Esophagus muscularis mucosa (tissue), 4 donors: ENCODE data around the gene HOXB7.

ENCODE experiments used
- EP300 ChIP-seq: sonication (generic); formaldehyde crosslinking; IDR thresholded peaks from one replicate; pipeline ENCODE4 v1.6.1; 2017; ENCODE audit warnings: antibody characterized with exemption
- POLR2A ChIP-seq: fragments of 450-650 bp; IDR thresholded peaks from one replicate; pipeline ENCODE4 v1.6.1; 2017; ENCODE audit warnings: antibody characterized with exemption, moderate library complexity, mild to moderate bottlenecking, low read depth
- POLR2AphosphoS5 ChIP-seq, 2 donors: sonication (generic); formaldehyde crosslinking; IDR thresholded peaks; one replicate each; pipeline ENCODE4 v1.6.1; 2017; ENCODE audit warnings: antibody characterized with exemption in 2 of 2
- TF ChIP-seq, protein P1 (sequence below), 3 experiments: fragments of 200-600 bp in 2 of 3; fragments of 450-650 bp in 1 of 3; sonication (generic) in 2 of 3; IDR thresholded peaks; one replicate each; pipeline ENCODE4 v1.5.1; 2017 to 2019; ENCODE audit warnings: antibody characterized with exemption in 3 of 3, mild to moderate bottlenecking in 2 of 3, moderate library complexity in 1 of 3

DNA sequence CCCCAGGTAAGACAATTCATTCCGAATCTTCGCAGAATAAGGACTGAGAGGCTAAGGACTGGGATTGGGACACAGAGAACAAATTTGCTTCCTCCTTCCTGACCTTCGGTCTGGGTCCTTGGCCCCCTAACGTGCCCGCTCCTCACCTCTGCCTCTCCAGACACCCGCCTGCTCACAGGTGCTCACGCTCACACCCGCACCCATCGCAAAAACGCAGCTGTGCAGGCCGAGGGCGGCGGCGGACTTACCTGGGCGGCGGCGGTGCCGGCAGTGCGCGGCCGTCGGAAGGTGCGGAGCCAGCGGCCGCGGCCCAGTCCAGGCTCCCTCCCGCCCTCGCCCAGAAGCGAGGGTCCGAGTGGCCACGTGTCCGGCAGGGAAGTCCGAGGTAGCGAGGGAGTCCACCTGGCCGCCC lies 22.5 kb upstream of the HOXB7 start:
- no peak for TF ChIP-seq POLR2AphosphoS5 (IDR thresholded peaks at IDR 0.05)
- TF ChIP-seq, protein P1, sequence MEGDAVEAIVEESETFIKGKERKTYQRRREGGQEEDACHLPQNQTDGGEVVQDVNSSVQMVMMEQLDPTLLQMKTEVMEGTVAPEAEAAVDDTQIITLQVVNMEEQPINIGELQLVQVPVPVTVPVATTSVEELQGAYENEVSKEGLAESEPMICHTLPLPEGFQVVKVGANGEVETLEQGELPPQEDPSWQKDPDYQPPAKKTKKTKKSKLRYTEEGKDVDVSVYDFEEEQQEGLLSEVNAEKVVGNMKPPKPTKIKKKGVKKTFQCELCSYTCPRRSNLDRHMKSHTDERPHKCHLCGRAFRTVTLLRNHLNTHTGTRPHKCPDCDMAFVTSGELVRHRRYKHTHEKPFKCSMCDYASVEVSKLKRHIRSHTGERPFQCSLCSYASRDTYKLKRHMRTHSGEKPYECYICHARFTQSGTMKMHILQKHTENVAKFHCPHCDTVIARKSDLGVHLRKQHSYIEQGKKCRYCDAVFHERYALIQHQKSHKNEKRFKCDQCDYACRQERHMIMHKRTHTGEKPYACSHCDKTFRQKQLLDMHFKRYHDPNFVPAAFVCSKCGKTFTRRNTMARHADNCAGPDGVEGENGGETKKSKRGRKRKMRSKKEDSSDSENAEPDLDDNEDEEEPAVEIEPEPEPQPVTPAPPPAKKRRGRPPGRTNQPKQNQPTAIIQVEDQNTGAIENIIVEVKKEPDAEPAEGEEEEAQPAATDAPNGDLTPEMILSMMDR (IDR thresholded peaks at IDR 0.05): no peak
- no peak for TF ChIP-seq POLR2A
- TF ChIP-seq EP300: no peak
